GM21576 (cell line): ENCODE measurements around the gene SLCO3A1.

ENCODE experiments used
- ATAC-seq: cut with Tn5 transposase; IDR thresholded peaks from one replicate; pipeline ENCODE4 v1.9.1; 2021; ENCODE audit warnings: mild to moderate bottlenecking, moderate library complexity; ENCODE audit not compliant: unreplicated experiment

The SLCO3A1 gene

DNA sequence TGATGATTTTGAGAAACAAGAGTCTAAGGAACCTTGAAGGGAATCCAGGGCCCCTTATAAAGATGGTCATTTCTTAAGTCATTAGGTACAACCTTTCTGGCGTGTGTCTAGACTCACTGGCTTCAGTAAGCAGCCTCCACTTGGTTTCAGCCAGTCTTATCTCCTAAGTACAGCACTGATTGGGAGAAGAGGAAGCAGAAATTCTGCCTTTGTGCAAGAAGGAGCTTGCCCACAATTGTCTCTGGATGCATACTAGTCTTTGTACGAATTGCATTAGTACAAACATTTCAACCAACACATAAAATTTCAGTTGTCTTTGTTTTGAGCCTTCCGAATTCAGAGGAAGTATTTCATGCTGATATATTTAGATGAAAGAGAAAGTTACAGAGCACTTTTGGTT is 139.4 kb downstream of the SLCO3A1 start:
- ATAC-seq, result no peak

DNA sequence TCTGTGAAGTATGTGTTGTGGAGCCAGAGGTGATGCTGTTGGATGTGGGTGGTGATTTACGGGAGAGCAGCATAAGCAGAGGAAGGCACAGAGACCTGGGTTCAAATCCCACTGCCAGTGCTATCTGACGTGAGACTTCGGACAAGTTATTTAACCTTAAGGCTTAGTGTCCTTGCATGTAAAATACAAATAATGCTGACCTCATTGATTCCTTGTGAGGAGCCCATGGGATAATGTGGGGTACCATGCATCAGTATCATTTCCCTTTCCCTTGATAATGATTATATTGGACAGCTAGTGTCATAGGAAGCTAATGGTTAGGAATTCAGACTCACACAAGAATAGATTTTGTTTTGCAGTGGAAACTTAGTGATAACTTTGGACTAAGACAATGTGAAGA is 141.6 kb downstream of the SLCO3A1 start:
- ATAC-seq, result no peak

GRCh38 chr15:91997163-91997562 is 143.7 kb downstream of the SLCO3A1 start:
- no peak for ATAC-seq

DNA sequence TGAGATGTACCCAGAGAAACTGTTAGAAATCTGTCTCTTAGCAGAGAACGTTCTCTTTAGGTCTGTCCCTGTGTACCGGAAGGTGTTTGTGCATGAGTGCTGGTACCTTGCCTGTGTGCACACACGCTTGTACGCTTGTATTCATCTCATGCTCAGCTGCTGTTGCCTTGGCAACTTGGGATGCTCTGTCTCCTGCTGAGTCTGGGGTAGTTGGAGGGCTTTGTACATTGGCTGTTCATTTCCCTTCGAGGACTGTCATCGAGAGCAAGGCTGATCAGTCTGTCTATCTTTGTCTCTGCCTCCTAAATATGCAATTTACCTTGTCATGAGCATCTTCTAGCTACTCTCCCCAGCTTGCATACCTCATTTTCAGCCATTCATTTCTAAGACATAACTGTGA is 147.2 kb downstream of the SLCO3A1 start:
- no peak for ATAC-seq

DNA sequence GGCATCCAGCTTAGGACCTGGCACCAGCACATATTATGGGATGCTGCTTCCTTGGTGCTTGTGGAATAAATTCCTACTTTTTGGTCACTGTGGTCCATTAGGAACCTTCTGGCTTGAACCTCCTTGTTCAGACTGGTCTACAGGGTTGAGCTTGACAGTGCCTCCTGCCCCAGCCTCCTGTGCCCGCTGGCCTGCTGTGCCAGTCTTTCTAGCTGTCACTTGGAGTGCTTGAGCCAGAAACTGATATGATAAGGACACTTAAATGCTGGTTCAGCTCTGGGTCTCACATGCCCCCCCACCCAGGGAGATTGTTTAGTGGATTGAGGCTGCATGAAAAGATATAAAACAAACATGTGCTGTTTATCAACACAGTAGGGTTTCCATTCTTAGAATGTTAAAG is 147.8 kb downstream of the SLCO3A1 start:
- ATAC-seq, result no peak

DNA sequence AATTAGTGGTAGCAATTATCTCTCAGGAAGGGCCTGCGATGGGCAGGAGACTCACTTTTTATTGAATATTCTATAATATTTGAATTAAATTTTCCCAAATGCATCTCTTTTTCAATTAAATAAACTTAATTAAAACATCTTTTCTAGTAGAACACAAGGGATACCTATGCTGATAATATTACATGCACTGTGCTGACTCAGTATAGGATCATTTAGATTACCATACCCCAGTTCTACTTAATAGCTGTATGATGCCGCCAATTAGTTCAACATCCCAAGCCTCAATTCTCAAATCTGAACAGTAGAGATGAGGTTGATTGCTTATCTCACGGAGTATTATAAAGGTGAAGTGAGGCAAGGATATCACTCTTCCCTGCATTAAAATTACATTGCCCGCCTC is 149.2 kb downstream of the SLCO3A1 start:
- ATAC-seq, result no peak

GRCh38 chr15:92003515-92004067 is 150.1 kb downstream of the SLCO3A1 start:
- no peak for ATAC-seq

DNA sequence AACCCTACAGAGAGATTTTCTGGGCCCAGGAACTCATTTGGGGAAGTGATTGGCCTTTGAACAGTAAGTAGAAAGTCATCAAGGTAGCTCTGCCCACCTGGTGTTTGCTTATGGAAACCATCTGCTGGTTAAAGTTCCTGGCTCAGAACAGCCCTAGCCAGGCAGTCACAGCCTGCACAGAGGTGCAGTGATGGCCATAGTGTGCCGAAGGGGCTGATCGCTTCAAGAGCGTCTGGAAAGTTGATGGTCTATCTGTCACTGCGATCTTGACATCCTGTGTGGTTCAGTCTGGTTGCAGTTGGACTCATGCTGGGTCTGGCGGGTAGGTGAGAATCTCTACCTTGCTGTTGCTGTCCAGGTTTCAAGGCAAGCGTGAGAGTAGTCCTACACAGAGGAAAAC is 151.6 kb downstream of the SLCO3A1 start:
- ATAC-seq, result no peak

GRCh38 chr15:92006186-92007028 is 152.9 kb downstream of the SLCO3A1 start:
- ATAC-seq, result no peak

DNA sequence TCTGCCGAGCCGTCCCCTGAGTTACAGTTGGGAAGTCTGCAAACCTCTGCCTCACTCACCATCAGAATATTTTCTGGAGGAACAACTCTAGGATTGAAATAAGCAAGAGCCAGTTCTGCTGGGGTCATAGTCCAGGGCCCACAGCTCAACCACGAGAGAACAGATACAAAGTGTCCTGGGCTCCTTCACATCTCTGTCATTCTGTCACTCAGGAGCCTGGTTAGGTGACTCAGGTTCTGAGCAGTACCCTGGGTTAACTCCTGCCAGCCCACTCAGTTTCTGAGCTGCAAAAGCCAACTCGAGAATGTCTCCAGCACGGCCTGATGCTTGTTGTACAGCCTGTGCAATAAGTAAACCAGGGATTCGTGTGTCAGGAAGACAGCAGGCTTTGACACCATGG is 155.7 kb downstream of the SLCO3A1 start:
- ATAC-seq, result no peak

DNA sequence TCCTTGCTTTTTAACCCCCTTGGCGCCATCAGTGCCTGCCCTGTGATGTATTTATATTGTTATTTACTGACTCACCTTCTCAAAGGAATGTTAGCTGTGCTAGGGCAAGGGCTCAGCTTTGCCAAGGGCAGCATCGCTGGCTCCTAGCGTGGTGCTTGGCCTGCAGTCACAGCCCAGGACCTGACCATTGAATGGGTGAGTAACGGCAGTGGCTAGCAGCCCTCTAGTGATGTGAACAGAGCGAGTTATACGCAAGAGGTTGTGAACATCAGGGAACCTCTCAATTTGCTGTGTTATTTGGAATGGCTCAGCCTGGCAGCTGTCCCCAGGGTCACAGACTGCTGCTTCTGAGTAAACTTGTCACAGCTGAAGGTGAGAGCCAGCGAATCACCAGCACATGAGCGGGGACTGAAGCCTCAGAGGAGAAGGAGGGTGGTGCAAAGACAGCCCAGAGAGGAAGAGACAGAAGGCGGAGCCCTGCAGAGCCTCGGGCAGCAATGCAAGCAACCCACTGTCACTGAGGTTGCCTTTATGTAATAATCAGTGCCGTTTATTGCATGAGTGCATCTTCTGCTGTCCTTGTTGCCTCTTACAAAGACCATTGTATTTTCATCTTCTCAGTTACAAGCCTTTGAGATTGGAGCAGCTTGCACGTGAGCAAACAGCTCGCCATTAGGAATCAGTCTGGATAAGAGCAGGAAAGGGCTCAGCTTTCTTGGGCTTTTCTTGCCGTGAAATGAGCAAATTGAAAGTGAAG is 158.3 kb downstream of the SLCO3A1 start:
- no peak for ATAC-seq

GRCh38 chr15:92012368-92012629 is 158.8 kb downstream of the SLCO3A1 start:
- ATAC-seq, result no peak

DNA sequence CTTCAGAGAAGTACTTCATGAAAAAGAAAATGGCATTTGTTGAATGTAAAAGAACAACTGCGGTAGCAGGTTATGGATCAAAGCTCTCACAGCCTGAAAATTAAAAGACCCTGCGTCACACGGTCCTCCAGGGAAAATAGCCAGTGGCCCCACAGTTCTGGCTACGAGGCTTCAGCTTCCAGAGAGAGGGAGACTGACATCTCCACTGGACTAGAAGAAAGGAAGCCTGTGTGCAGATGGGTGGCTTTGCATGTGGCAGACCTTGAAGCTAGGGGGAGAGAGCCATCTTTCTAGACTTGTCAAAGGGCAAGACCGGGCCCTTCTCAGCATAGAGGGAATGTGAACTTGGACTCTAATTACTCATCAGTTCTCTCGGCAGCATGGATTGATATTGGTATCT is 159.4 kb downstream of the SLCO3A1 start:
- no peak for ATAC-seq

GRCh38 chr15:92014281-92015030 is 160.9 kb downstream of the SLCO3A1 start:
- no peak for ATAC-seq

- no peak for ATAC-seq
These were observed 164.5 kb downstream of the SLCO3A1 start for GRCh38 chr15:92017882-92018534.

DNA sequence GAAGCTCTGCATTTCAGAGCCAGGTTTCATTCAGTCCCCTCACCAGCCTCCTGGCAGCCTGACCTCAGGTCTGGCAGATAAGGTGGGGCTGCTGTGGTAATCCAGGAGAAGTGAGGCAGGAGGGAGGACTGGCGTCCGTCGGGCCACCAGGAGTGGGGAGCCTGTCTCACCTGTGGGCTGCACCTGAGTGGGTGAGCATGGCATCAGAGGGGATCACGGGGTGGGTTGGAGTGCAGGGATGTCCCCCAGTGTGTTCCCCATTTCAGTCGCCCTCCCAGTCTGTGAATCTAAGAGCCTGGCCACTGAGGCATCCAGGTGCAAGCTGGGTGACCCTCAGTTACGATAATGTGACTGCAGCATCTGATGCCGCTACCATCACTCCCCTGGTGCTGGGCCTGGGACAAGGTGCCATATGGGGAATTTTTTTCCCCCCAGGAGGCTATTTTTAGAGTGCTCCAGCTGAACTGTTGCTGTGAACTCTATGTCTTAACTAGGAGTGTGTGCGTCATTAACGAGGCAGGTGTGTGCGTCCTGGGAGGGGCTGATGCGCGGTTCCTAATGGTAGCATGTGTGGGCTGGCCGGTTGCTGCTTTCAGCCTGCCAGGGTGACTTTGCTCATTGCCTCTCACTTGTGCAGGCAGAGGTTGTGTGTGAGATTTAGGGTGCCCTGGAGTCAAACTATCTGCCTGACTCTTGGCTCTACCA is 165.2 kb downstream of the SLCO3A1 start:
- no peak for ATAC-seq

- no peak for ATAC-seq
These were observed 166.2 kb downstream of the SLCO3A1 start for GRCh38 chr15:92019706-92020105.

DNA sequence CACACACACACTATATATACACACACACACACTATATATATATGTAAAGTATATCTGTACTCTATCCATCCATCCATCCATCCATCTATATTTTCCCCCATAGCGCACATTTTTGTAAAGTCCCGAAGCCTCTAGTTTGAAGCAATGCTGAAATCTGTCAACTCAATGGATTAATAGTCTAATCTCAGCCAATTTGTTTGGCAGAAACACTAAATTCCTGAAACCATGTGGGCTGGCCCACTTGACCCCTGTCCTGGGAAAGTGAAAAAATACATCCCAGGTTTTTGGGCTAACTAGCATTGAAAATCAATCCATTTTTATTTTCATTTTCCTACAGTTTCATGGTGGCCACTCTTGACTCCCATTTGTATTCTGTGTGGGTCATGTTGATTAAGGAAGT is 166.7 kb downstream of the SLCO3A1 start:
- no peak for ATAC-seq

DNA sequence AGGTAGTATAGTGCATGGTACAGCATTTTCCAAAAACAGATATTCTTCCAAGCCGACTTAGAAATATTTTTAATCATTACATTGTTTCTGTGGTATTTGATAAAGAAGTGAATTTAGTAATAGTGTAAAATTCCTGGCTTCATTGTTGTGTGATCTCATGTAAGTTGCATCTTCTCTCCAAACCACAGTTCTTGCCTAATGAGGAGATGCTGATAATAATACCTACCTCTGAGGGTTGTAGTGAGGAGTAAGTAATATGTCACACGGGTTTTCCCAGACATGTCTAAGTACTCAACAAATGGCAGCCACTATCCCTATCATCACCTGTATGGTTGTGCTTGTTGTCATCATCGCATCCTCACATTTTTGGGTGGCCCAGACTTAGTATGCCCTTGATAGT is 167.3 kb downstream of the SLCO3A1 start:
- ATAC-seq, result no peak

DNA sequence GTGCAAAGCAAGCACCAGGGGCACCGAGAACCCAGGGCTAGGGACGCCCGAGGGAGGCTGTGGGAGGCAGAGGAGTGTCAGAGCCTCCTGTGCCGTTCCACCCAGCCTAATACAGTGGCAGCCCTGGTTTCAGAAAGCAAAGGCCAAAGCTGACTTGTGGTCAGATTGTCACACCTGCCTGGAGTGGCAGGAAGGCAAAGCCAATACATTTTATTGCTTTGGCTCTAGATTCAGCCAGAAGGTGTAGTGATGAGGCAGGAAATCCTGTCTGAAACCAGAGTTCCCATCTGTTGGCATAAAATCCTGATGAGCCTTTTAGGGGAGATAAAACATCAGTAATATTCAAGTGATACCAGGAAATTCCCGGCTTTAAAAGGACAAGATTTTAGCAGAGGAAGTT is 168.3 kb downstream of the SLCO3A1 start:
- ATAC-seq, result no peak
